ENCODE measurements around the gene MUTYH.

Gene MUTYH

DNA sequence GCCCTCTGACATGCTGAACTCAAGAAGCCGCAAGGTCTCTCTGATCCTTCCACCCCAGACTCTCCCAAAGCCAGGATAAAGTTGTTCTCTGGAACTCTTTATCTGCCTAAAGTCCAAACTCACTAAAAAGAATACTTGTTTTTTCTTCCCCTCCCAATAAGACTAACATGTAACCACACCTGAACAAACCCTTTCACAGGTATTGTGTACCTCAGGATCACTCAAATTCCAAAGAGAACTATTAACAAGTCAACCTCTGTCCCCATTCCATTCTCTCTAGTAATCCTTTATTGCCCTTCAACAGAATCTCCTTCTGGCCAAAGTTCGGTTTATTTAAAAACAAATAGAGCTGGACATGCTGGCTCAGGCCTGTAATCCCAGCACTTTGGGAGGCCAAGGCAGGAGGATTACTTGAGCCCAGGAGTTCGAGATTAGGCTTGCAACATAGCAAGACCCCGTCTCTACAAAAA lies 4.3 kb downstream of the MUTYH start:
- no peak for TF ChIP-seq CTCF (IDR thresholded peaks at IDR 0.05)

DNA sequence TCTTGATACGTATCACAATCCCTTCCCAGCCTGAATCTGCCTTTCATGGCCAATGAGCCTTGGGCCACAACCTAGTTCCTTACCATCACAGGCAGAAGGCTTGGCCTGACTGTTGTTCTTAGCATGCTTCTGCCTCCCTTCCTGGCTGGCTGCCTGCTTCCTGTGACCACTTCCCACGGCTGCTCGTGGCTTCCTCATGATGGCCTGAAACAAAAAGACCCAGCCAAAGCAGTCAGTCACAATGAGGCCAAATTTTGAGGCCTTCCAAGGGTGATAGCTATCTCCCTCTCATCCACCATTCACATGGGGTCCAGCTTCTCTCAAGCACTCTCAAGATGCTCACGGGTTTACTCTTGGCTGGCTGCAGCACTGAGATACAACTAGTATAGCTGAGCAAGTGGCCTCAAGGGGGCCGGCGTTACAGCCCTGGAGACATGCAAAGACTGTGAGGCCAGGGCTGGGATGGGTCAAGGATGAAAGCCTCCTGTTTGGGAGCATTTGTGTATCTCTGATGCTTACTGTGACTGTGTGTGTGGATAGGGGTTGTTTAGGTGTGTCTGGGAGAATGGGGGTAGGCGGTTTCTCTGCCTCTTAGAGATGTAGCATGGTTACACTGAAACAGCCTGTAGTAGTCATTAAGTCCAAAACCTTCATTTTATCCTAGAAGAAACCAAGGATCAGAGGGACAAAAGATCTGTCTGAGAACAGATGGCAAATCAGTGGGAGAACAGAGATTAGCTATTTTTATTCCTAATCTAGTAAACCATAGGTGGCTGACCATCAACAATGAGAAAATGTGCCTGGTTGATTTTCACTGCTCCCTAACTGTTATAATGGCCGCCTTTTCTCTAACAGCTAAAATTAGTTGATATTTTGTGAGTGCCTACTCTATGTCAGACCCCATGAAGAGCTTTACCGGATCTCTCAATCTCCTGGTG lies 5.7 kb downstream of the MUTYH start:
- no peak for TF ChIP-seq CTCF (IDR thresholded peaks at IDR 0.05)

DNA sequence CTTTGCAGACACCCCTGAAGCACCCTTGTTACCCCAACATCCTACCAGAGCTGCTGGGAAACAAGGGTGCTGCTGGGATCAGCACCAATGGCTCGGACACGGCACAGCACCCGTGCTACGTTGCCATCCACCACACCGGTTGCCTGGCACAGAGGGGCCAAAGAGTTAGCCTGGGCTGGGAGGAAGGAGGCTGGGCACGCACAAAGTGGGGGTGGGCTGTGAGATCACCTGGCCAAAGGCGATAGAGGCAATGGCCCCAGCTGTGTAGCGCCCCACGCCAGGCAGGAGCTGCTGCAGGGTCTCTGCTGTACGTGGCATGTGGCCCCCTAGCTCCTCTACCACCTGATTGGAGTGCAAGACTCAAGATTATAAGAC lies 7.9 kb downstream of the MUTYH start:
- no peak for TF ChIP-seq CTCF (IDR thresholded peaks at IDR 0.05)

DNA sequence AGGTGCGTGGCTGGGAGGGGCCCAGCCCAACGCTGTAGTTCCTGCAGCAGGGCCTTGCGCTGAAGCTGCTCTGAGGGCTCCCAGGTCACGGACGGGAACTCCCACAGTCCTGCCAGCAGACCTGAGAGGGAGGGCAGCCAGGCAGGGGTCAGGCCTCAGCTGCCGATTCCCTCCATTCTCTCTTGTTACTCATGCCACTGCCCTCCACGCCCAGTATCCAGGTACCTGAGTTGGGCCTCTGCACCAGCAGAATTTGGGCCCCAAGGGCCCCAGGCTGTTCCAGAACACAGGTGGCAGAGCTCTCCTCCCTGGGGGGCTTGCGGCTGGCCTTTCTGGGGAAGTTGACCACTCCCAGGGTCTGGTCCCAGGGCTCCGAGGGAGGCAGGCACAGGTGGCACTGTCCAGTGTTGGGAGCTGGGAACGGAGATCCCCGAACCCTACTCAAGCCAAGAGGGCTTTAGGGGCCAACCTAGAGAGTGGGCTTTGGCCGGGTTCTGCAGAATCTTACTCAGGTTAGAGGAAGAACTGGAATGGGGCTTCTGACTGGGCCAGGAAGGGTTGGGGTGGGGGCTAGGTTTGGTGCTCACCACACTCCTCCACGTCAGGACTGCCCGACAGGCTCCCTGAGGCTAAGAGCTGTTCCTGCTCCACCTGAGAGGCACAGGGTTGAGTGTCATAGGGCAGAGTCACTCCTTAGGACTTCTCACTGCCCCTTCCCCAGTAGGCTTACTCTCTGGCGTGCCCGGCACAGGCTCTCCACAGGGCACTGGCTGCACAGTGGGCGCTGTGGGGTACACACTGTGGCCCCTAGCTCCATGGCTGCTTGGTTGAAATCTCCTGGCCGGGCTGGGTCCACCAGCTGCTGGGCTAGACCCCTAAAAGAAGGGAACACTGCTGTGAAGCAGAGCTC lies 8.5 kb downstream of the MUTYH start:
- no peak for TF ChIP-seq CTCF (IDR thresholded peaks at IDR 0.05)

- TF ChIP-seq CTCF (IDR thresholded peaks at IDR 0.05) = no peak
Measured at GRCh38 chr1:45329445-45329844, 10.8 kb downstream of the MUTYH start.

- no peak for TF ChIP-seq CTCF (IDR thresholded peaks at IDR 0.05)
Measured at GRCh38 chr1:45328680-45329079, 11.6 kb downstream of the MUTYH start.

GRCh38 chr1:45327644-45328515 lies 12.4 kb downstream of the MUTYH start:
- TF ChIP-seq CTCF (IDR thresholded peaks at IDR 0.05) = no peak

All from LNCAP (cell line).